Smooth muscle cell (in vitro differentiated cells): Measurements from ENCODE around the gene PLEKHO1. TPM values are rescaled to one million over a fixed set of nuclear protein-coding genes. Genes with fewer than 3 reads are reported as not detected.

ENCODE experiments used
- DNase-seq: peaks from one replicate; lab custom pipeline; 2025; ENCODE audit not compliant: unreplicated experiment; lab: John Stamatoyannopoulos, UW
- H2AFZ ChIP-seq: fragments of 200-600 bp; sonication (generic); 2 replicates; pipeline ENCODE4 v1.6.0; 2016; ENCODE audit warnings: antibody characterized with exemption, low read depth, mild to moderate bottlenecking
- H3F3A ChIP-seq: fragments of 200-600 bp; sonication (generic); 2 replicates; pipeline ENCODE4 v1.6.0; 2017; ENCODE audit warnings: antibody characterized with exemption, low read depth
- H3K27ac ChIP-seq: fragments of 200-600 bp; sonication (generic); 2 replicates; pipeline ENCODE4 v1.5.1; 2016; ENCODE audit warnings: low read depth, mild to moderate bottlenecking
- H3K27me3 ChIP-seq: fragments of 200-600 bp; sonication (generic); 2 replicates; pipeline ENCODE4 v1.6.1; 2016; ENCODE audit warnings: low read depth, mild to moderate bottlenecking
- H3K36me3 ChIP-seq: fragments of 200-600 bp; sonication (generic); 2 replicates; pipeline ENCODE4 v1.5.1; 2016; ENCODE audit warnings: low read depth
- H3K4me1 ChIP-seq: fragments of 200-600 bp; sonication (generic); 2 replicates; pipeline ENCODE4 v1.5.1; 2016; ENCODE audit warnings: low read depth
- H3K4me2 ChIP-seq: fragments of 200-600 bp; sonication (generic); 2 replicates; pipeline ENCODE4 v1.6.0; 2016; ENCODE audit warnings: mild to moderate bottlenecking
- H3K4me3 ChIP-seq: fragments of 200-600 bp; sonication (generic); 2 replicates; pipeline ENCODE4 v1.5.1; 2016; ENCODE audit warnings: mild to moderate bottlenecking
- H3K79me2 ChIP-seq: fragments of 200-600 bp; sonication (generic); 2 replicates; pipeline ENCODE4 v1.6.0; 2016; ENCODE audit warnings: low read depth, mild to moderate bottlenecking
- H3K9ac ChIP-seq: fragments of 200-600 bp; sonication (generic); 2 replicates; pipeline ENCODE4 v1.6.0; 2016; ENCODE audit warnings: low read depth
- H3K9me3 ChIP-seq: fragments of 200-600 bp; sonication (generic); replicated peaks from 2 replicates; pipeline ENCODE4 v1.5.1; 2016; ENCODE audit warnings: low read depth
- H4K20me1 ChIP-seq: fragments of 200-600 bp; sonication (generic); 2 replicates; pipeline ENCODE4 v1.6.0; 2016; ENCODE audit warnings: low read depth
- CTCF ChIP-seq: fragments of 200-600 bp; sonication (generic); IDR thresholded peaks from 2 replicates; pipeline ENCODE4 v1.5.1; 2017; ENCODE audit warnings: borderline replicate concordance, mild to moderate bottlenecking, antibody characterized with exemption; ENCODE audit not compliant: insufficient read depth, poor library complexity, severe bottlenecking
- WGBS: methylation state at CpG from one replicate; pipeline ENCODE4 v1.1.7; 2016; ENCODE audit warnings: low lambda C conversion rate; 5-methylcytosine and 5-hydroxymethylcytosine counted together
- polyA plus RNA-seq: library from polyadenylated mRNA; unstranded; fragments of >200 nt; fragmentation: Nextera tagmentation; extraction: Ambion mirVana; gene quantifications from 2 replicates; pipeline ENCODE4 v1.2.1, GENCODE V29; 2016
- total RNA-seq: library from RNA; depleted of rRNA; stranded (reverse); fragments of >200 nt; gene quantifications from 2 replicates; pipeline ENCODE4 v1.2.3, GENCODE V29; 2014

Gene PLEKHO1
- total and polyA plus RNA-seq, 2 experiments from 2014 or later, result 48.5 to 75.5 TPM

GRCh38 chr1:150165622-150166612, 16.2 kb downstream of the PLEKHO1 start:
- Histone ChIP-seq H3K9me3 (no peaks in the 10 kb centered on the region), H3K27ac (no peak overlapping the region), H4K20me1 (no peaks in the 10 kb centered on the region), H2AFZ (no peak overlapping the region), H3K79me2 (no peaks in the 10 kb centered on the region), H3K9ac (no peak overlapping the region), H3K4me1 (peaks cover 21% of the 10 kb centered on the region), H3K4me2 (no peak overlapping the region), H3K27me3 (no peaks in the 10 kb centered on the region), H3K36me3 (no peaks in the 10 kb centered on the region), H3K4me3 (no peak overlapping the region), H3F3A (peaks cover 8% of the 10 kb centered on the region)
- peak; percentile 56 for TF ChIP-seq CTCF
- WGBS, result 75% methylated on average over 14 of the region's 14 CpGs
- DNase-seq, result no peak

GRCh38 chr1:150168960-150169601, 19.4 kb downstream of the PLEKHO1 start:
- TF ChIP-seq CTCF, result peak; percentile 76
- H3K27ac ChIP-seq, result no peak overlapping the region
- 55% methylated on average over 6 of the region's 6 CpGs for WGBS
- no peaks in the 10 kb centered on the region for H3K9me3 ChIP-seq
- no peaks in the 10 kb centered on the region for H3K79me2 ChIP-seq
- DNase-seq, result peak; percentile 12
- no peak overlapping the region for H3K4me3 ChIP-seq
- H4K20me1 ChIP-seq, result no peaks in the 10 kb centered on the region
- no peak overlapping the region for H3K4me2 ChIP-seq
- H3K9ac ChIP-seq, result no peak overlapping the region
- H3F3A ChIP-seq, result no peaks in the 10 kb centered on the region
- H3K27me3 ChIP-seq, result no peaks in the 10 kb centered on the region
- no peak overlapping the region for H2AFZ ChIP-seq
- H3K36me3 ChIP-seq, result no peaks in the 10 kb centered on the region
- no peaks in the 10 kb centered on the region for H3K4me1 ChIP-seq

GRCh38 chr1:150171801-150172200, 22.1 kb downstream of the PLEKHO1 start:
- DNase-seq, result no peak
- Histone ChIP-seq H3K27me3 (no peaks in the 10 kb centered on the region), H3K36me3 (no peaks in the 10 kb centered on the region), H3K9me3 (no peaks in the 10 kb centered on the region), H3K4me2 (no peak overlapping the region), H3F3A (no peaks in the 10 kb centered on the region), H4K20me1 (no peaks in the 10 kb centered on the region), H2AFZ (no peak overlapping the region), H3K4me1 (no peaks in the 10 kb centered on the region), H3K9ac (no peak overlapping the region), H3K79me2 (no peaks in the 10 kb centered on the region), H3K4me3 (no peak overlapping the region), H3K27ac (peak overlapping the region; percentile 42)
- TF ChIP-seq CTCF, result no peak
- 33% methylated on average over 2 of the region's 2 CpGs for WGBS
